Measurements from ENCODE around the gene TSPO. TPM values are rescaled to one million over a fixed set of nuclear protein-coding genes. Genes with fewer than 3 reads are reported as not detected.

Gene TSPO
- total and polyA plus RNA-seq, 9 of the 15 experiments (the other 6 are each of a cell fraction or from before 2014, with no cell fraction given): 4.9 to 126 (median 25.3) TPM

GRCh38 chr22:43183496-43184277, 32.3 kb downstream of the TSPO start (continued):
- TF ChIP-seq PHB2 (IDR thresholded peaks at IDR 0.05; ENCODE audit: low read depth): peak; percentile 75
- TF ChIP-seq SNIP1 (IDR thresholded peaks at IDR 0.05; ENCODE audit: low read depth): no peak
- no peak for TF ChIP-seq ILK (tag; IDR thresholded peaks at IDR 0.05; ENCODE audit: borderline replicate concordance, low read depth)
- TF ChIP-seq ZHX1 (conservative IDR thresholded peaks at IDR 0.05; ENCODE audit: low read length): no peak
- TF ChIP-seq TSHZ1 (CRISPR knock-in tag; IDR thresholded peaks at IDR 0.05): no peak
- peak; percentile 97 for TF ChIP-seq TCF3 (CRISPR knock-in tag; IDR thresholded peaks at IDR 0.05)
- TF ChIP-seq ZNF699 (CRISPR knock-in tag; IDR thresholded peaks at IDR 0.05; ENCODE audit: insufficient replicate concordance): no peak
- TF ChIP-seq KAT7 (CRISPR knock-in tag; IDR thresholded peaks at IDR 0.05; ENCODE audit: borderline replicate concordance): no peak; the same call in 1 of the 2 replicates
- no peak for TF ChIP-seq MXI1 (IDR thresholded peaks at IDR 0.05; ENCODE audit: low read depth, low read length)
- TF ChIP-seq RFX5 (IDR thresholded peaks at IDR 0.05; ENCODE audit: low read depth, low read length): no peak
- no peak for TF ChIP-seq FOXA1 (IDR thresholded peaks at IDR 0.05; ENCODE audit: borderline replicate concordance)
- no peak for TF ChIP-seq ZNF134 (CRISPR knock-in tag; conservative IDR thresholded peaks at IDR 0.05)
- peak; percentile 50; the same call in 1 of the 2 replicates for TF ChIP-seq ZBTB2 (IDR thresholded peaks at IDR 0.05)
- TF ChIP-seq TAF7 (tag; IDR thresholded peaks at IDR 0.05): no peak
- TF ChIP-seq CREB3 (tag; conservative IDR thresholded peaks at IDR 0.05; ENCODE audit: low read depth): no peak
- TF ChIP-seq LEF1 (IDR thresholded peaks at IDR 0.05): peak; percentile 80
- peak; percentile 92 for TF ChIP-seq SMARCA4 (IDR thresholded peaks at IDR 0.05)
- TF ChIP-seq BACH1 (tag; IDR thresholded peaks at IDR 0.05): 0 out of 2 replicates have a peak, but pooled peaks have one; percentile 37
- no peak for TF ChIP-seq ETS2 (tag; IDR thresholded peaks at IDR 0.05; ENCODE audit: borderline replicate concordance, poor library complexity, severe bottlenecking)
